ENCODE results near the gene STARD13. TPM values are rescaled to one million over a fixed set of nuclear protein-coding genes. Genes with fewer than 3 reads are reported as not detected.

STARD13 gene
- total RNA-seq, 2 experiments from 2014 or later: 0.30 to 0.31 TPM

- peaks cover 23% of the 10 kb centered on the region for H3K27me3 Mint-ChIP-seq (ENCODE audit: low read depth)
- H3K4me3 Mint-ChIP-seq: no peak overlapping the region
- no peaks in the 10 kb centered on the region for H3K9me3 Mint-ChIP-seq
- no peaks in the 10 kb centered on the region for H3K36me3 Mint-ChIP-seq (ENCODE audit: low read depth)
- no peak overlapping the region for H3K27ac Mint-ChIP-seq
- intact Hi-C loops (cut with micrococcal nuclease): no loop called here
- peaks cover 9% of the 10 kb centered on the region for H3K4me1 Mint-ChIP-seq (ENCODE audit: low read depth)
- DNase-seq: no peak
- CTCF ChIA-PET: no interaction called here
Measured at GRCh38 chr13:33144358-33144784, 141.2 kb downstream of the STARD13 start.

GRCh38 chr13:33139780-33140535 lies 145.6 kb downstream of the STARD13 start:
- CTCF ChIA-PET: interaction anchor here (0.6 kb wide), 1 partner anchor 63 kb away, joined by 6 read pairs; no protein-coding TSS in a partner anchor
- Mint-ChIP-seq H3K4me1 (ENCODE audit: low read depth) (no peaks in the 10 kb centered on the region), H3K27ac (no peak overlapping the region), H3K27me3 (ENCODE audit: low read depth) (peaks cover 16% of the 10 kb centered on the region), H3K4me3 (no peak overlapping the region), H3K9me3 (peaks cover 3% of the 10 kb centered on the region), H3K36me3 (ENCODE audit: low read depth) (no peaks in the 10 kb centered on the region)
- intact Hi-C loops (cut with micrococcal nuclease): no loop called here
- no peak for DNase-seq

- H3K36me3 Mint-ChIP-seq (ENCODE audit: low read depth): no peaks in the 10 kb centered on the region
- CTCF ChIA-PET: interaction anchor here (0.6 kb wide), 1 partner anchor 389 kb away, joined by 4 read pairs; no protein-coding TSS in a partner anchor
- H3K4me1 Mint-ChIP-seq (ENCODE audit: low read depth): no peaks in the 10 kb centered on the region
- no peak overlapping the region for H3K4me3 Mint-ChIP-seq
- H3K9me3 Mint-ChIP-seq: peaks cover 3% of the 10 kb centered on the region
- H3K27ac Mint-ChIP-seq: no peak overlapping the region
- intact Hi-C loops (cut with micrococcal nuclease): no loop called here
- DNase-seq: no peak
- H3K27me3 Mint-ChIP-seq (ENCODE audit: low read depth): peaks cover 11% of the 10 kb centered on the region
Measured at GRCh38 chr13:33139184-33139583, 146.4 kb downstream of the STARD13 start.

- CTCF ChIA-PET: interaction anchor here (0.7 kb wide), 2 partner anchors 287 to 743 kb away, joined by 3 to 5 read pairs; no protein-coding TSS in a partner anchor
- Mint-ChIP-seq H3K4me3 (no peak overlapping the region), H3K4me1 (ENCODE audit: low read depth) (no peaks in the 10 kb centered on the region), H3K9me3 (peaks cover 3% of the 10 kb centered on the region), H3K27me3 (ENCODE audit: low read depth) (peaks cover 5% of the 10 kb centered on the region), H3K27ac (no peak overlapping the region), H3K36me3 (ENCODE audit: low read depth) (no peaks in the 10 kb centered on the region)
- DNase-seq: no peak
- intact Hi-C loops (cut with micrococcal nuclease): no loop called here
Measured at GRCh38 chr13:33138441-33138840, 147.1 kb downstream of the STARD13 start.

GRCh38 chr13:33137721-33138120 lies 147.8 kb downstream of the STARD13 start:
- CTCF ChIA-PET: interaction anchor here (0.7 kb wide), 1 partner anchor 288 kb away, joined by 5 read pairs; no protein-coding TSS in a partner anchor
- intact Hi-C loops (cut with micrococcal nuclease): no loop called here
- no peaks in the 10 kb centered on the region for H3K4me1 Mint-ChIP-seq (ENCODE audit: low read depth)
- no peak overlapping the region for H3K27ac Mint-ChIP-seq
- H3K4me3 Mint-ChIP-seq: no peak overlapping the region
- DNase-seq: no peak
- peaks cover 3% of the 10 kb centered on the region for H3K9me3 Mint-ChIP-seq
- peaks cover 5% of the 10 kb centered on the region for H3K27me3 Mint-ChIP-seq (ENCODE audit: low read depth)
- H3K36me3 Mint-ChIP-seq (ENCODE audit: low read depth): no peaks in the 10 kb centered on the region

GRCh38 chr13:33135097-33135496 lies 150.5 kb downstream of the STARD13 start:
- peaks cover 3% of the 10 kb centered on the region for H3K9me3 Mint-ChIP-seq
- no peak for DNase-seq
- H3K4me1 Mint-ChIP-seq (ENCODE audit: low read depth): peaks cover 2% of the 10 kb centered on the region
- intact Hi-C loops (cut with micrococcal nuclease): no loop called here
- no peaks in the 10 kb centered on the region for H3K36me3 Mint-ChIP-seq (ENCODE audit: low read depth)
- CTCF ChIA-PET: no interaction called here
- no peak overlapping the region for H3K4me3 Mint-ChIP-seq
- peaks cover 2% of the 10 kb centered on the region for H3K27me3 Mint-ChIP-seq (ENCODE audit: low read depth)
- no peak overlapping the region for H3K27ac Mint-ChIP-seq

- H3K27ac Mint-ChIP-seq: no peak overlapping the region
- DNase-seq: no peak
- H3K27me3 Mint-ChIP-seq (ENCODE audit: low read depth): peaks cover 2% of the 10 kb centered on the region
- peaks cover 2% of the 10 kb centered on the region for H3K4me1 Mint-ChIP-seq (ENCODE audit: low read depth)
- CTCF ChIA-PET: interaction anchor here (0.6 kb wide), 1 partner anchor 1182 kb away, joined by 3 read pairs; no protein-coding TSS in a partner anchor
- intact Hi-C loops (cut with micrococcal nuclease): no loop called here
- H3K36me3 Mint-ChIP-seq (ENCODE audit: low read depth): no peaks in the 10 kb centered on the region
- no peak overlapping the region for H3K4me3 Mint-ChIP-seq
- peaks cover 3% of the 10 kb centered on the region for H3K9me3 Mint-ChIP-seq
Measured at GRCh38 chr13:33134213-33134612, 151.3 kb downstream of the STARD13 start.

- H3K9me3 Mint-ChIP-seq: peaks cover 3% of the 10 kb centered on the region
- no peaks in the 10 kb centered on the region for H3K36me3 Mint-ChIP-seq (ENCODE audit: low read depth)
- H3K4me1 Mint-ChIP-seq (ENCODE audit: low read depth): peaks cover 2% of the 10 kb centered on the region
- no peak overlapping the region for H3K27ac Mint-ChIP-seq
- peaks cover 2% of the 10 kb centered on the region for H3K27me3 Mint-ChIP-seq (ENCODE audit: low read depth)
- intact Hi-C loops (cut with micrococcal nuclease): no loop called here
- no peak overlapping the region for H3K4me3 Mint-ChIP-seq
- CTCF ChIA-PET: interaction anchor here (1.0 kb wide), 1 partner anchor 389 kb away, joined by 3 read pairs; no protein-coding TSS in a partner anchor
- DNase-seq: no peak
Measured at GRCh38 chr13:33132644-33133440, 152.7 kb downstream of the STARD13 start.

GRCh38 chr13:33129886-33130285 lies 155.7 kb downstream of the STARD13 start:
- H3K27ac Mint-ChIP-seq: no peak overlapping the region
- no peak overlapping the region for H3K4me3 Mint-ChIP-seq
- no peaks in the 10 kb centered on the region for H3K36me3 Mint-ChIP-seq (ENCODE audit: low read depth)
- H3K27me3 Mint-ChIP-seq (ENCODE audit: low read depth): peaks cover 8% of the 10 kb centered on the region
- peaks cover 2% of the 10 kb centered on the region for H3K4me1 Mint-ChIP-seq (ENCODE audit: low read depth)
- DNase-seq: no peak
- no peaks in the 10 kb centered on the region for H3K9me3 Mint-ChIP-seq
- CTCF ChIA-PET: no interaction called here
- intact Hi-C loops (cut with micrococcal nuclease): no loop called here

GRCh38 chr13:33129094-33129832 lies 156.3 kb downstream of the STARD13 start:
- Mint-ChIP-seq H3K4me3 (no peak overlapping the region), H3K4me1 (ENCODE audit: low read depth) (peaks cover 2% of the 10 kb centered on the region), H3K9me3 (no peaks in the 10 kb centered on the region), H3K27me3 (ENCODE audit: low read depth) (peaks cover 8% of the 10 kb centered on the region), H3K27ac (no peak overlapping the region), H3K36me3 (ENCODE audit: low read depth) (no peaks in the 10 kb centered on the region)
- intact Hi-C loops (cut with micrococcal nuclease): no loop called here
- CTCF ChIA-PET: no interaction called here
- DNase-seq: no peak

- intact Hi-C loops (cut with micrococcal nuclease): no loop called here
Measured at GRCh38 chr13:33128134-33128533, 157.4 kb downstream of the STARD13 start.

GRCh38 chr13:33127009-33127551 lies 158.5 kb downstream of the STARD13 start:
- CTCF ChIA-PET: no interaction called here
- intact Hi-C loops (cut with micrococcal nuclease): no loop called here
- no peaks in the 10 kb centered on the region for H3K9me3 Mint-ChIP-seq
- H3K27me3 Mint-ChIP-seq (ENCODE audit: low read depth): peaks cover 12% of the 10 kb centered on the region
- no peak for DNase-seq
- H3K27ac Mint-ChIP-seq: no peak overlapping the region
- no peak overlapping the region for H3K4me3 Mint-ChIP-seq
- no peaks in the 10 kb centered on the region for H3K36me3 Mint-ChIP-seq (ENCODE audit: low read depth)
- no peaks in the 10 kb centered on the region for H3K4me1 Mint-ChIP-seq (ENCODE audit: low read depth)

More at GRCh38 chr13:33128134-33128533, 157.4 kb downstream of the STARD13 start:
- H3K4me3 Mint-ChIP-seq: no peak overlapping the region
- peaks cover 2% of the 10 kb centered on the region for H3K4me1 Mint-ChIP-seq (ENCODE audit: low read depth)
- DNase-seq: no peak
- H3K36me3 Mint-ChIP-seq (ENCODE audit: low read depth): no peaks in the 10 kb centered on the region
- H3K9me3 Mint-ChIP-seq: no peaks in the 10 kb centered on the region
- H3K27ac Mint-ChIP-seq: no peak overlapping the region
- H3K27me3 Mint-ChIP-seq (ENCODE audit: low read depth): peaks cover 8% of the 10 kb centered on the region
- CTCF ChIA-PET: no interaction called here
